Hematopoietic multipotent progenitor cell (in vitro differentiated cells): Measurements from ENCODE around the gene GAS2L1. TPM values are rescaled to one million over a fixed set of nuclear protein-coding genes. Genes with fewer than 3 reads are reported as not detected.

Source experiments
- DNase-seq, 3 donors: peaks; one replicate each; pipeline ENCODE4 v3.0.0-alpha.2; 2011 to 2015; ENCODE audit warnings: low read depth in 2 of 3, low spot score in 2 of 3
- total RNA-seq: library from RNA; depleted of rRNA; stranded (reverse); fragments of >200 nt; gene quantifications from one replicate; pipeline ENCODE4 v1.2.3, GENCODE V29; 2012

Gene GAS2L1
- total RNA-seq, 1 donor, result 9.7 TPM

DNA sequence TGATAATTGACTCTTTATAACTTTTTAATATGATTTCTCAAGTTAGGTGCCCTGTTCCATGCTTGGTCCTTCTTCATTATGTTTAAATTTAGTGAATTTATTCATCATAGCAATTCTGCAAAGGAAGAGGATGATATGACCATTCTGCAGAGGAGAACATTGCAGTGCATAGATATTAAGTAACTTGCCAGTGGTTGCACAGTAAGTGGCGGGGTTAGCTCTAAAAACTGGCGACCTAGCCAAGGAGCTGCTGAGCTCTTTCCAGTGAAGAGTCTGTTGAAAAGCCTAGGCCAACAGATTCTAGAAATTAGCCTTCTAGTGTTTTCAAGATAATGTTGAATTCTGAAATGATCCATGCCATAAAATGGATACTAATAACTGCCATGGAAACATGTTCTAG is 33.8 kb upstream of the GAS2L1 start:
- DNase-seq, result no peak

- no peak for DNase-seq
Observed at GRCh38 chr22:29275167-29275566, 31.3 kb upstream of the GAS2L1 start.

DNA sequence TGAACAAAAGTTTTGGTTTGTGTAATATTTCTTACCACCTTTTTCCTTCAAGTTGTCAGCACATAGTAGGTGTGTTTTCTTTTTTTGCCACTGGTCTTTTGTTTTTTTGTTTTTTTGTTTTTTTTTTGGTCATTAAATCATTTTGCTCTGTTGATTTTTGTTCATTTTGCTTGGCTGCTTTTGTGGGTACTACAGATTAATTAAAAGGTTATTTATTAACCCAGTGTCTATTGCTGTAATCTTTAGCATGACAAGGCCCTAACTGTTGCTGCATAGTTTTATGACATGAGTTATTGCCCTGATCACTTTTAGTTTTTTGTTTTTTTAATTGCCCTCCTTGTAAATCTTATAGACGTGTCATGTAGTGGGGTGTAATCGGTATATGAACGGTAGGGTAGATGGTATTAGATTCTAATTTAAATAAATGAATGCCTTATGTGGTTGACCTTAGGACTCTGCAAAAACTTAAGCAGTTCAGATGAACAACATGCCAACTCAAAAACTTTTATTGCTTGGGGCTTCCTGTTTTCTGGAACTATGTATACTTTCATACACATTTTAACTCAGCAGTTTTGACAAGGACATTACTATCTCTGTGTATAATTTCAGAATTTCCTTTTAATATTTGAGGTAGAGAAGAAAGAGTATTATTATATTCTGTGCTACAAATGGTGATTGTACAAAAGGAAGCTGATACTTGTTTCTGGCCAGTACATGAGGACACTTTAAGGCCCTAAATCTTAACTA is 30.5 kb upstream of the GAS2L1 start:
- no peak for DNase-seq

DNA sequence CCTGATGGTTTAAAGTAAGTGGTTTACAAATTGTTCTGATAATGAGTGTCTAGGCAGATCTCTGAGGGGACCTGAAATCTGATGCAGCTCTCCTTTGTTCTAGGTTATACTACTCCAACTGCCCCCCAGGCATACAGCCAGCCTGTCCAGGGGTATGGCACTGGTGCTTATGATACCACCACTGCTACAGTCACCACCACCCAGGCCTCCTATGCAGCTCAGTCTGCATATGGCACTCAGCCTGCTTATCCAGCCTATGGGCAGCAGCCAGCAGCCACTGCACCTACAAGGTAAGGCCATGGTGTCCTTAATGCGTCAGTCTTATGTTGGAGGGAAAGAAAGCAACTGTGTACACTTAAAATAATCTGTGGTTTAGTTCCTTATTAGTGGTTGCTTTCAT is 28.5 kb upstream of the GAS2L1 start:
- DNase-seq, result no peak

DNA sequence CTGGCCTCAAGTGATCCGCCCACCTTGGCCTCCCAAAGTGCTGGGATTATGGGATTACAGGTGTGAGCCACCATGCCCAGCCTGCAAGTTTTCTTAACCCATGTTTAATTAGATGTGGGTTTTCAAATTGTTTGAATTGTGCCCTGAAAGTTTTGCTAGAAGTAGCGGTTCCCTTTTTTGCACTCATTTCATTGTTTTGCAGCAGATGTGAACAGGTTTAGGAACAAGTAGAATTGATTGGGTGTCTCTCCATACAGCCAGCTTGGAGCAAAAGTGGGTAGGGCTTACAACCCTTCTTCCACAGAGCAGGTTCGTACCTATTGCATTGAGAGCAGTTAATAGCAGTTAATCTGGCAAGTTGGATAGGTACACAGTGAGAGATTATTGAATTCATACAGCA is 22.3 kb upstream of the GAS2L1 start:
- DNase-seq, result no peak

GRCh38 chr22:29288837-29289236 is 17.6 kb upstream of the GAS2L1 start:
- no peak for DNase-seq

DNA sequence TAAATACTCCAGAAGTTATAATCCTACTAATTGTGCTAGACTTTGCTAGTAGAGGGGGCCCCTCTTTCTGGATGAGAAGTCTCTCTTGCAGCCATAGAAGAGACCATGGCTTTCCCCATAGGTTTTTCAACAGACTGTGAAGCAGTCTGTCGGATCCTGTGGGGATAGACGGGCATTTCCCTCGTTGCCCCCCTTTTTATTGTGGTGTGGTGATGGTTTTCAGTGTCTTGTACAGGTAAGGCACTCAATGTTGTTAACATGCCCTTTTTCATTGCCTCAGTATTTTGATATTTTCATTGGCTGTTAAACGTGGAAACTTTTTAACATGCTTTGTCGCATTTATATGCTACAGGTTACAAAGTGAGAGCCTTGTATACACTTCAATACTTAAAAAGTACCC is 16.4 kb upstream of the GAS2L1 start:
- DNase-seq, result no peak

DNA sequence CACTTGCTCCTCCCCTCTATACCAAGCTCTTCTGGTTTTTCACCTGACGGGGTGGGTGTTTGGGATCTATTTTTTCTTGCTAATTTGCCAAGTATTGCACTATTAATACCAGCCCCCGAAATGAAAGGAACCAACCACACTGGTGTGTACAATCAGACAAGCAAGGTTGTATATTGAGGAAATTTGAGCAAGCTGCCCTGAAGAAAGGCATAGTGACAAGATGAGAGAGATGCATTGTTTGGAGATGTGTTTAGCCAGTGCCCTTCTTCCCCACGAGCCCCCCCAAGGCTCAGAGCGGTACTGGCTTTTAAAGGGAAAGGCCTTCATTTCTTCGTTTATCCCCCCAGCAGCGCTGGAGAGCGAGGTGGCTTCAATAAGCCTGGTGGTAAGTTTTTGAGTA is 15.2 kb upstream of the GAS2L1 start:
- DNase-seq, result no peak

DNA sequence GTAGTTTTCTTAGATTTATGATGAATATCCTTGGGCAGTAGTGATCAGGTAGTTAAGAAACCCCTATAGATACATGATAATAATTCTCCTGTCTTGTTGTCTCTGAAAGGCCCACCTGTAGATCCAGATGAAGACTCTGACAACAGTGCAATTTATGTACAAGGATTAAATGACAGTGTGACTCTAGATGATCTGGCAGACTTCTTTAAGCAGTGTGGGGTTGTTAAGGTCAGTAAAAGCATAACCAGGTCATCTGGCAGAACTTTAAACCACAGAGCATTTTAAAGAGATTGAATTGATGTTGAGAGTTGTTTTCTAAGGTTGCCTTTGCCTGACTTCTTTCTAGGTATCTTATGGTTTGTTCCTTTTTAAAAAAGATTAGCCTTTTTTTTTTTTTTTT is 14.1 kb upstream of the GAS2L1 start:
- no peak for DNase-seq

DNA sequence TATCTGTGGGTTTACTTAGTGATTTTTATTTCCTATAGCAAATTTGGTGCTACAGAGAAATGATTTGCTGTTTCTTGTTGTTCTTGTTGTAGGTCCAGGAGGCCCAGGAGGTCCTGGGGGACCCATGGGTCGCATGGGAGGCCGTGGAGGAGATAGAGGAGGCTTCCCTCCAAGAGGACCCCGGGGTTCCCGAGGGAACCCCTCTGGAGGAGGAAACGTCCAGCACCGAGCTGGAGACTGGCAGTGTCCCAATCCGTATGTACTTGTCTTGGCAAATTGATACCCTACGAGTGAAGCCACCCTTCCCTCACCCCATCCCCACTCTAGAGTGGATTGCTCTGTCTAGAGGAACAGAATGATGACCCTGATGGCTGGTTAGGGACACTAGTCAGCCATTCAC is 7.8 kb upstream of the GAS2L1 start:
- DNase-seq, result no peak

GRCh38 chr22:29299136-29299900 is 7.1 kb upstream of the GAS2L1 start:
- no peak for DNase-seq

GRCh38 chr22:29300467-29300806 is 6.0 kb upstream of the GAS2L1 start:
- DNase-seq, result no peak

GRCh38 chr22:29300807-29301601 is 5.4 kb upstream of the GAS2L1 start:
- DNase-seq, result no peak

GRCh38 chr22:29301716-29302401 is 4.6 kb upstream of the GAS2L1 start:
- DNase-seq, result no peak

DNA sequence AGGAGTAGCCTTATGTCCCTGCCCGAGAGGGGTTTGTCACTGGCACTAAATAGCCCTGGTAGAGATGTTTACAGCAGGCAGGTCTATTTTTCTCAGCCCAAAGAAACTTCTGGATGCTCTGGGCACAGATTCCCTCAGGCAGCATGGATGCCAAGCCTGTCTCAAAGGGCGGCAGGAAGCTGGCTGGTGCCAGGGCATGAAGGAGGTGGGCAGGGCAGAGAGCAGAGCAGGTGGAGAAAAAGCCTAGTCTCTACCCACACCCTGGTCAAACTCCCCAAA is 4.1 kb upstream of the GAS2L1 start:
- DNase-seq, result no peak

DNA sequence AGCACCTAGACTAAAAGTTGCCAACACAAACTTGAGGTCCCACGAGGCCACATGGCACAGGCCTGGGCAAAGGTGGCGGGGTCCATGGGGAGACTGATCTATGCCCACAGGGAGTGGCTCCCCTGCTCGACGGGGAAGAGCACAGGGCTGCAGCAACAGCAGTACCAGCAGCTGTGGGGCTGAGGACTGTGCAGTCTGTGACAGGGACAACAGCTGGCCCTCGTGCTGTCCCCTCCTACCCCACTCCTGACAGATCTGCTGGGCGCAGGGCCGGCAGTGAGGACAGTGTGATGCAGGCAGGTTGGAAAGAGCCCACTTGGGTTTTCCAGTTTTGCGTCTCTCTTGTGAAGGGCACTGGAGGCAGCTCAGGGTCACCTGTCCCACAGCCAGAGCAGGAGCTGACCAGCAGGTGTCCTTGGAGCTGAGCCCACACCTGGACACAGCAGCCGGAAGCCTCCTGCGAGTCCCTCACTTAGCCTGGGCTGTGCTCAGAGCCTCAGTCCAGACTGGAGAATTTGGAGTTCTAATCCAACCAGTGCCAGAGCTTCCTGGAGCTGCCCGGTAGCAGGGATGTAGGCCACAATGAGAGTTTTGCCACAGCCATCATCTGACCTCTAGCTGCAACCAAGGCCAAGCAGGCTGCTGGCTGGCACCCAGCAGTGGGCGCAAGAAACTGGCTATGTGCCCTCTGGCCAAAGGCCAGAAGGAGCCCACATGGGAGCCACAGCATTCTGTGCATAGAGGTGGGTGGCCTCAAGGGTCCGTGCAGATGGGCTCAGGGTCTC is 3.6 kb upstream of the GAS2L1 start:
- no peak for DNase-seq

DNA sequence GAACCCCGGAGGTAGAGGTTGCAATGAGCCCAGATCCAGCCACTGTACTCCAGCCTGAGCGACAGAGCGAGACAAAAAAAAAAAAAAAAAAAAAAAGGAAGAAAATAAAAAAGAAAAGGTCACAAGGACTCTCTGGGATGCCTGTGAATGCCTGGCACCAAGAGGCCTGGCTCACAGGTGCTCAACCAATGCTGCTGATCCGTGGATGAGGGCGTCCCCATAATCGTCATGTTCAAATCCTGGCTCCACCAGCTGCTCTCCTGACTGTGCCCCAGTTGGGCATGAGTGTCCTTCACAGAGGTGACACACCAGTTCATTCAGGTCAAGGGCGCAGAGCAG is 645 bp upstream of the GAS2L1 start:
- no peak for DNase-seq

DNA sequence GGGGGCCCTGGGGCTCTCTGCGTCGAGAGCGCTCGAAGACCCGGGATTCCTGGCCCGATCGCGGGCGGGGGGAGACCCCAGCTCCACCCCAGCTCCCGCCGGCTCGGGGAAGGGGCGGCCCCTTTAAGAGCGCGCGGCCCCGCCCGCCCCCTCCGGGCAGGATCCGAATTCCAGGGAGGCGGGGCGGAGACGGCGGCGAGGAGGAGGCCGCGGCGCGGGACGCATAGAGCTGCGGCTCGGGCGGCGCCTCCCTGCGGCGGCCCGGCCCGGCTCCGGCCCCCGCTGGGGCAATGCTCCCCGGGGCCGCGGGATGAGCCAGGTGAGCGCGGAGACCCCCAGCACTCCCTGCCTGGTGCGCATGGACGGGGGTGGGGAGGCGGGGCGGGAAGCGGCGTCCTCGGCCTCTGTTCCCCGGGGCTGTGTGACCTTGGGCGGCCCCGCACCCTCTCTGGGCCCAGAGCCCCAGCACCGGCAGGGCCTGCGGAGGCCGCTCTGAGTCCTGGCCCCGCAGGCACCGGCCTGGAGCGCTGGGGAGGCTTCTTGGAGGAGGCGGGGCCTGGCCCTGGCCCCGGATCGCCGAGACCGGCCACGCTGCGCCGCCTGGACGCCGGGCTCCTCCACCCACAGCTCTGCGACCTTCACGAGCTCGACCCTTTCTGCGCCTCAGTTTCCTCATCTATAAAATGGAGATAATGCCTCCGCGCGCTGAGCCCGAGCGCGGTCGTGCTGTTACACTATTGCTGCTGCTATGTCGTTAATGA is 565 bp downstream of the GAS2L1 start:
- peak in 2 of 3 donors; percentile 50 to 54 for DNase-seq

DNA sequence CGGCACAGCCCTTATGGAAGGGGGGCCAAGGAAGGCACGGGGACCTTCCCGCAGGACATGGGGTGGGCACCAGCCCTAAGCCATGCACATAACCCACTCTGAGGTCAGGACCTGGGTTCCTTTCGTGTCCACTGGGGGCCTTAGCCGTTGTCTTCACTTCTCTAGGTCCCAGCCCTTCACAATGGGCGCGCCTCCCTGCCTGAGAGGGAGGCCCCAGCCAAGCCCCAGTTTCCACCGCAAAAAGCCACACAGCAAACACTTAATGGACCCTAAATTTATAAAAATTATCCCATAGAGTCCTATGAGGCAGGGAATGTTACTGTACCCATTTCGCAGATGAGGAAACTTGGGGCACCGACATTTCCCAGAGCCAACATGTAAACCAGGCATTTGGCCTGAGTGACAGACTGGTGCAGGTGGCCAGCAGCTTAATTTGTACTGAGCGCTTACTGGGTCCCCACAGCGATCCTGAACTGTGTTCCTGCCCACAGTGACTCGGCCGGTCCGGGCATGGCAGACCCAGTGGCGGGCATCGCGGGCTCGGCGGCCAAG is 1.2 kb downstream of the GAS2L1 start:
- no peak for DNase-seq
